ENCODE measurements around the gene DLX5.

DLX5 gene

GRCh38 chr7:96989859-96990317 is 34.7 kb downstream of the DLX5 start:
- no peak for DNase-seq (ENCODE audit: low read depth)

DNA sequence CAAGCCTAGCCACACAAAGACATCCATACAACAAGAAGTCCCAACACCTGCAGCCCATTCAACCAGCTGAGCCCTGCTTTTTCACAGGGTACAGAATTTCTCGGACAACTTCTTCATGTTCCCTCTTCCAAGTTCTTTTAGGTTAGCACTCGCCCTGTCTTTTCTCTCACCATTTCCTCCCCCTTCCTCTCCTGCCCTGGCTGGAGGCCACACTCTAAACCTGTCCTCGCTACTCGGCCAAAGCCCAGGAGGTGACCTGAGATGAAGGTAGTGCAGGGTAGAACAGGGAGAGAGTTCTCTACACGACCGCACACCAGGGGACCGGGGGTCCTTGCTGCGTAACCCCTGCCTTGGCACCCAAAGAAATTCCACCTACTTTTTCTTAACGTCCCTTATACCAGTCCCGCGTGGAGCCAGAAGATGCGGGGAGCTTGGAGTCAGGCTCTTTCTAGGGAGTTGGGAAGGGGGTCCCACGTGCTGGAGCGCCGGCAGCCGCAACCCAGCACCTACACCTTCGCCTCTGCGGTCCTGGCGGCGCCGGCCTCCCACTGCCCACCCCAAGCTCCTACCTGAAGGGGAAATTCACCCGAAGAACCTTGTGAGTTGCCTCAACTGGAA is 35.3 kb downstream of the DLX5 start:
- no peak for DNase-seq (ENCODE audit: low read depth)

DNA sequence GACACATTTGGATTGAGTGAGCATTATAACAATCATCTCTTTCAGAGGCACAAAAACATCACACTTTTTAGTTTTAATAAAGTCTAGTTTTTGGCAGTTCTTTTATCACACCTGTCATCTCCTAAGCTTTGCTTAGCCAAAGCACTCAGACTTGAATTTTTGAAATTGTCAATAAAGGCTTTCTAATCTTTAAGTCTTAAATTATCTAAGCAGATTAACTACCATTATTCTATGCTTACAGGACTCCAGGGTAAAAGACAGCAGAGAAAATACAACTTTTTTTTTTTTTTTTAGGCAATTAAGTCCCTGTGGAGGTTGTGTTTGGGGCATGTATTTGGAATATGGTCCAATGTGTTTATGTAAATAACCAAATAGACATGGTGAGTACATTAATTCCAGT is 36.9 kb downstream of the DLX5 start:
- no peak for DNase-seq (ENCODE audit: low read depth)

DNA sequence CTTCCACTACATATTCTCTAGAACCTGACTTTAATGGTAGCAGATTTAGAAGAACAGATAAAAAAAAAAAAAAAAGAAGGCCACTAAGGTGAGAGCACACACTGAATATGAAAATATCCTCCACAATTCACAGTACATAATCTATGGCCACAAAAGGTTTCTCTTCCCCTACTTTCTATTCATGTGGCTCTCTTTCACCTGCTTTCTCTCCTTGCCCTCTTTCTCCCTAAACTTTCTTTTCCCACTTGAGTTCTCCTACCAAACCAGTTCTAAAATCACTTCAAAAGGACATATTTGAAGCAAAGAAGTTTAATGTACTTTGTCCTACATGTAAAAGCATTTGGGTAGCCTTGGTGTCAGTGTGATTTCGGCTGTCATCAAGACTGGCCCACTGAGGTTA is 37.7 kb downstream of the DLX5 start:
- no peak for DNase-seq (ENCODE audit: low read depth)

DNA sequence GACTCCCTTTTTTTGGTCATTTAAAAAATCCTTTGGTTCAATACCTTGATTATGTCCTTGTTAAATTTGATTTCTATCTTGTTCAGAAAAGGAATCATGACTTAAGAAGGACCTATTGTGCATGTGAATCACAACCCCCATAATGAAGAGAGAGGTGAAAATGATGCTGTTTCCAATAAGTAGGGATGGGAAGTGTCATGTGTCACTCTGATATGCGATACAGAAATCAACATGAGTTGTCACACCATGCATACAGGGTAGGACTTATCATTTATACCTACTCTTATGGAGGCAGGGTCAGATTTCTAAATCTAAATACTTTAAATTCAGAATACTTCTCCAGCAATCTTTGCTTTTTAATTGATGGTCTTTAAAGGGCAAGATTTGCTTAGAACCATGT is 38.6 kb downstream of the DLX5 start:
- DNase-seq (ENCODE audit: low read depth) = no peak

DNA sequence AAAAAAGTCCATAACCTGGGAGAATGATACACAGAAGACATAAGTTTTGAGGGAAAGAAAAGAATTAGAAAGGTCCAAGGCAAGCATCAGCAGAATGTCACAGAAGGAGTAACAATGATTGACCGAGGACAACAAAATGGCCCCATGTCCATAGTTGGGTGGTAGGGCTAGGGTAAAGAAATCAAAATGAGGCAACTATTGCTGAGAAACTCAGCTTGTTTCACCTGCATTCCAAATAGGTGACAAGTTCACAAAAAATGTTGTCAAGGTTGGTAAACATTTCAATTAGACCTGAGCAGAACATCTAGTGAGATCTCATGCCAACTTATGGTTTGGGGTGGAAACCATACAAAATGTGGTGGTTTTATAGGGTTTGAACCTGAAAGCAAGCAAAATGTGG is 42.0 kb downstream of the DLX5 start:
- no peak for DNase-seq (ENCODE audit: low read depth)

GRCh38 chr7:96979551-96980276 is 44.9 kb downstream of the DLX5 start:
- DNase-seq (ENCODE audit: low read depth) = no peak

GRCh38 chr7:96977445-96977844 is 47.2 kb downstream of the DLX5 start:
- no peak for DNase-seq (ENCODE audit: low read depth)

DNA sequence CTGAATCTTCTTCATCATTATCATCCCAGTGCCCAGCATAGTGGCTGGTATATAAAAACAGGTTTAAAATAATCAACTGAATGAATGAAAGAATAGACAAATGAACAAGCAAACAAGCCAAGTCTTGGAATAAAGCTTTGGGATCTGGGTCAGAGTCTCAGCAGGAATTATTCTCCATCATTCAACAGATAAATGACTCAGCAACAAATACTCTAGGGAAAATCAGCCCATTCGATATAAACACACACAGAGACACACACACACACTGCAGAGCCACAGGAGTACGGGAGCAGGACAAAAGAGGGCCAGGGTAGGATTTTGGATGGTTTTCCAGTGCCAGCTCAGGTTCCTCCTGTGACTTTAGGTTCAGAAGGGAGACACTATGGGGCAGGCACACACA is 48.5 kb downstream of the DLX5 start:
- DNase-seq (ENCODE audit: low read depth) = no peak

DNA sequence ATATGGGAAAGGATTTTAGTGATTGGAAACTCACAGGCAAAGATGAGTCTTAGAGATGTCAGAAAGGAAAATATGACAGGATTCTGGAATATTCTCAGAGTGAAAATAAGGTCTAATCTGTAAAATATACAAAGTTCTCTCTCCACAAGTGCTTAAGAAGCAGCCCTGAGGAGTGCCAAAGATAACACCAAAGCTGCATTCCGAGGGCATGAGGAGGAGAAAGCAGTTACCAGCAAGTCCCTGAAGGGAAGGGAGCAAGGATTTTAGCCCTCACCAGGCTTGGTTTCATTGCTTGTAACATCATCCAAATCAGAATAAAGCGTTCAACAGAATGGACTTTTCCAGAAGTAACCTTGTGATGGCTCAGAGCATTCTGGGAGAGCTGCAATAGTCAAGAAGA is 50.6 kb downstream of the DLX5 start:
- no peak for DNase-seq (ENCODE audit: low read depth)

GRCh38 chr7:96970739-96971138 is 53.9 kb downstream of the DLX5 start:
- DNase-seq (ENCODE audit: low read depth) = no peak

All from HS-5 (cell line).